Stimulated activated CD4-positive, alpha-beta T cell treated with anti-CD3 and anti-CD28 coated beads, TNF-alpha, amount 100 ng/mL, for 1 hour (primary cell): ENCODE measurements around the gene GRAMD1C.
A peak's percentile ranks its signal among the peaks of the same experiment; 100 is the strongest.
"Not testable (repeated sequence)": the region's sequence is repeated elsewhere in the genome, so short reads cannot be mapped to it uniquely, and the experiment has no call there.

Source experiments
- DNase-seq, 3 donors: peaks; one replicate each; pipeline ENCODE4 v3.0.0-alpha.2; 2020; ENCODE audit warnings: low read depth in 3 of 3, low spot score in 1 of 3

GRAMD1C gene

GRCh38 chr3:113838631-113839209, at the start of gene GRAMD1C:
Gene GRAMD1C, plus strand, starts transcription at chr3:113838788. Its CDS starts 122 bp downstream, at chr3:113838910.
- DNase-seq = peak; percentile 66 to 74 (median 69)

GRCh38 chr3:113791381-113791780, 47.2 kb upstream of the GRAMD1C start:
- DNase-seq = no peak

- DNase-seq = no peak
These were observed 44.1 kb upstream of the GRAMD1C start for GRCh38 chr3:113794526-113794925.

- DNase-seq = no peak
These were observed 42.9 kb upstream of the GRAMD1C start for GRCh38 chr3:113795693-113796092.

GRCh38 chr3:113802795-113803455, 35.7 kb upstream of the GRAMD1C start:
- no peak for DNase-seq

GRCh38 chr3:113804661-113805060, 33.9 kb upstream of the GRAMD1C start:
- no peak for DNase-seq

GRCh38 chr3:113805249-113805648, 33.3 kb upstream of the GRAMD1C start:
- no peak for DNase-seq

- no peak for DNase-seq
These were observed 25.7 kb upstream of the GRAMD1C start for GRCh38 chr3:113812854-113813253.

GRCh38 chr3:113819866-113820265, 18.7 kb upstream of the GRAMD1C start:
- DNase-seq = no peak

GRCh38 chr3:113825090-113825489, 13.5 kb upstream of the GRAMD1C start:
- DNase-seq = no peak

GRCh38 chr3:113828600-113828999, 10.0 kb upstream of the GRAMD1C start:
- no peak for DNase-seq

- no peak for DNase-seq
These were observed 8.8 kb upstream of the GRAMD1C start for GRCh38 chr3:113829576-113830354.

GRCh38 chr3:113831103-113831355, 7.6 kb upstream of the GRAMD1C start:
- DNase-seq = no peak

- no peak for DNase-seq
These were observed 6.0 kb upstream of the GRAMD1C start for GRCh38 chr3:113832477-113833164.

- no peak for DNase-seq
These were observed 3.6 kb upstream of the GRAMD1C start for GRCh38 chr3:113834983-113835382.

GRCh38 chr3:113839551-113839950, 963 bp downstream of the GRAMD1C start:
- DNase-seq = no peak

- no peak for DNase-seq
These were observed 6.1 kb downstream of the GRAMD1C start for GRCh38 chr3:113844622-113845222.

GRCh38 chr3:113847247-113847646, 8.7 kb downstream of the GRAMD1C start:
- no peak for DNase-seq

GRCh38 chr3:113847664-113848461, 9.3 kb downstream of the GRAMD1C start:
- no peak for DNase-seq

- DNase-seq = not testable (repeated sequence)
These were observed 10.5 kb downstream of the GRAMD1C start for GRCh38 chr3:113849071-113849470.

- DNase-seq = not testable (repeated sequence)
These were observed 11.3 kb downstream of the GRAMD1C start for GRCh38 chr3:113849841-113850240.
